ENCODE data around the gene ABTB2. TPM values are rescaled to one million over a fixed set of nuclear protein-coding genes. Genes with fewer than 3 reads are reported as not detected.

The ABTB2 gene
- polyA plus RNA-seq, 1 donor (not counting 4 experiments of a cell fraction or from before 2014, with no cell fraction given) = 1.0 TPM

GRCh38 chr11:34157163-34157562 lies 200.6 kb downstream of the ABTB2 start:
- TF ChIP-seq, protein P1, sequence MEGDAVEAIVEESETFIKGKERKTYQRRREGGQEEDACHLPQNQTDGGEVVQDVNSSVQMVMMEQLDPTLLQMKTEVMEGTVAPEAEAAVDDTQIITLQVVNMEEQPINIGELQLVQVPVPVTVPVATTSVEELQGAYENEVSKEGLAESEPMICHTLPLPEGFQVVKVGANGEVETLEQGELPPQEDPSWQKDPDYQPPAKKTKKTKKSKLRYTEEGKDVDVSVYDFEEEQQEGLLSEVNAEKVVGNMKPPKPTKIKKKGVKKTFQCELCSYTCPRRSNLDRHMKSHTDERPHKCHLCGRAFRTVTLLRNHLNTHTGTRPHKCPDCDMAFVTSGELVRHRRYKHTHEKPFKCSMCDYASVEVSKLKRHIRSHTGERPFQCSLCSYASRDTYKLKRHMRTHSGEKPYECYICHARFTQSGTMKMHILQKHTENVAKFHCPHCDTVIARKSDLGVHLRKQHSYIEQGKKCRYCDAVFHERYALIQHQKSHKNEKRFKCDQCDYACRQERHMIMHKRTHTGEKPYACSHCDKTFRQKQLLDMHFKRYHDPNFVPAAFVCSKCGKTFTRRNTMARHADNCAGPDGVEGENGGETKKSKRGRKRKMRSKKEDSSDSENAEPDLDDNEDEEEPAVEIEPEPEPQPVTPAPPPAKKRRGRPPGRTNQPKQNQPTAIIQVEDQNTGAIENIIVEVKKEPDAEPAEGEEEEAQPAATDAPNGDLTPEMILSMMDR (optimal IDR thresholded peaks at IDR 0.05 in 1 of 3, IDR thresholded peaks at IDR 0.05 in 1 of 3, conservative IDR thresholded peaks at IDR 0.05 in 1 of 3; ENCODE audit: extremely low read depth in 1 of 3, insufficient read depth in 2 of 3, low read length in 3 of 3) = no peak
- TF ChIP-seq EZH2 (IDR thresholded peaks at IDR 0.05; ENCODE audit: low read length) = no peak
- no peak for DNase-seq (ENCODE audit: low read depth, low spot score)
- Histone ChIP-seq H3K4me2 (ENCODE audit: control insufficient read depth, extremely low read depth, insufficient read depth, low read depth, low read length) (no peak overlapping the region), H3K36me3 (ENCODE audit: control insufficient read depth in 2 of 2, extremely low read depth in 1 of 2, insufficient read depth in 2 of 2, low read length in 2 of 2) (peaks cover 13 to 15% of the 10 kb centered on the region in 2 experiments), H3K9me3 (ENCODE audit: control insufficient read depth, low read depth, low read length) (no peaks in the 10 kb centered on the region), H3K79me2 (ENCODE audit: control insufficient read depth, insufficient read depth, low read length) (no peaks in the 10 kb centered on the region), H3K27me3 (ENCODE audit: control insufficient read depth, extremely low read depth, insufficient read depth, low read length) (no peaks in the 10 kb centered on the region), H3K9me1 (ENCODE audit: control insufficient read depth, extremely low read depth, insufficient read depth, low read length) (no peaks in the 10 kb centered on the region), H3K9ac (ENCODE audit: control insufficient read depth, extremely low read depth, insufficient read depth, low read length) (no peak overlapping the region), H3K4me1 (ENCODE audit: control insufficient read depth, extremely low read depth, insufficient read depth, low read length) (no peaks in the 10 kb centered on the region), H3K27ac (ENCODE audit: control insufficient read depth, insufficient read depth, low read length) (no peak overlapping the region), H2AFZ (ENCODE audit: control insufficient read depth, low read length) (no peak overlapping the region), H4K20me1 (ENCODE audit: control insufficient read depth, extremely low read depth, insufficient read depth, low read length) (no peaks in the 10 kb centered on the region), H3K4me3 (ENCODE audit: control insufficient read depth in 2 of 3, extremely low read depth in 1 of 3, insufficient read depth in 2 of 3, low read depth in 1 of 3, low read length in 3 of 3) (no peak overlapping the region)
- dilution Hi-C loops (cut with MboI; ENCODE audit: extremely low pct_ligation_motif_present, low sequenced_read_pairs) = no loop called here
- no peak for FAIRE-seq

GRCh38 chr11:34155757-34156062 lies 202.1 kb downstream of the ABTB2 start:
- H2AFZ ChIP-seq (ENCODE audit: control insufficient read depth, low read length) = no peak overlapping the region
- H3K27ac ChIP-seq (ENCODE audit: control insufficient read depth, insufficient read depth, low read length) = no peak overlapping the region

More at GRCh38 chr11:34155757-34156062, 202.1 kb downstream of the ABTB2 start:
- no peak overlapping the region for H3K4me3 ChIP-seq (ENCODE audit: control insufficient read depth in 2 of 3, extremely low read depth in 1 of 3, insufficient read depth in 2 of 3, low read depth in 1 of 3, low read length in 3 of 3)
- H3K27me3 ChIP-seq (ENCODE audit: control insufficient read depth, extremely low read depth, insufficient read depth, low read length) = no peaks in the 10 kb centered on the region
- H3K9me1 ChIP-seq (ENCODE audit: control insufficient read depth, extremely low read depth, insufficient read depth, low read length) = no peaks in the 10 kb centered on the region
- no peak for DNase-seq (ENCODE audit: low read depth, low spot score)
- TF ChIP-seq, protein P1 (optimal IDR thresholded peaks at IDR 0.05 in 1 of 3, IDR thresholded peaks at IDR 0.05 in 1 of 3, conservative IDR thresholded peaks at IDR 0.05 in 1 of 3; ENCODE audit: extremely low read depth in 1 of 3, insufficient read depth in 2 of 3, low read length in 3 of 3) = no peak
- no peak for TF ChIP-seq EZH2 (IDR thresholded peaks at IDR 0.05; ENCODE audit: low read length)
- H3K9me3 ChIP-seq (ENCODE audit: control insufficient read depth, low read depth, low read length) = no peaks in the 10 kb centered on the region
- no peaks in the 10 kb centered on the region for H4K20me1 ChIP-seq (ENCODE audit: control insufficient read depth, extremely low read depth, insufficient read depth, low read length)
- dilution Hi-C loops (cut with MboI; ENCODE audit: extremely low pct_ligation_motif_present, low sequenced_read_pairs) = no loop called here
- no peaks in the 10 kb centered on the region for H3K4me1 ChIP-seq (ENCODE audit: control insufficient read depth, extremely low read depth, insufficient read depth, low read length)
- H3K9ac ChIP-seq (ENCODE audit: control insufficient read depth, extremely low read depth, insufficient read depth, low read length) = no peak overlapping the region
- H3K36me3 ChIP-seq (ENCODE audit: control insufficient read depth in 2 of 2, extremely low read depth in 1 of 2, insufficient read depth in 2 of 2, low read length in 2 of 2) = peaks cover 13 to 19% of the 10 kb centered on the region in 2 experiments
- no peak overlapping the region for H3K4me2 ChIP-seq (ENCODE audit: control insufficient read depth, extremely low read depth, insufficient read depth, low read depth, low read length)
- no peak for FAIRE-seq
- H3K79me2 ChIP-seq (ENCODE audit: control insufficient read depth, insufficient read depth, low read length) = no peaks in the 10 kb centered on the region

Measured in keratinocyte (primary cell).